SIG-M5 treated with dmso at 0.1 percent for 504 hours (cell line): ENCODE results near the gene BHLHE40.

Experiments used
- DNase-seq: peaks from one replicate; lab custom pipeline; 2025; ENCODE audit not compliant: unreplicated experiment; lab: John Stamatoyannopoulos, UW

The BHLHE40 gene

GRCh38 chr3:4982773-4983738 lies 3.8 kb downstream of the BHLHE40 start:
- DNase-seq = no peak

- DNase-seq = peak; percentile 96
Observed at GRCh38 chr3:4983739-4984510, 4.7 kb downstream of the BHLHE40 start.

- DNase-seq = no peak
Observed at GRCh38 chr3:4984511-4984864, 5.3 kb downstream of the BHLHE40 start.

- DNase-seq = no peak
Observed at GRCh38 chr3:4985330-4986174, 6.3 kb downstream of the BHLHE40 start.

GRCh38 chr3:4986175-4986781 lies 7.0 kb downstream of the BHLHE40 start:
- DNase-seq = peak; percentile 67

- DNase-seq = peak; percentile 82
Observed at GRCh38 chr3:4986782-4987537, 7.7 kb downstream of the BHLHE40 start.

- no peak for DNase-seq
Observed at GRCh38 chr3:4987538-4988296, 8.5 kb downstream of the BHLHE40 start.

GRCh38 chr3:4988983-4989834 lies 10.0 kb downstream of the BHLHE40 start:
- no peak for DNase-seq

- peak; percentile 70 for DNase-seq
Observed at GRCh38 chr3:4990069-4990468, 10.8 kb downstream of the BHLHE40 start.

GRCh38 chr3:4992118-4992517 lies 12.9 kb downstream of the BHLHE40 start:
- no peak for DNase-seq

GRCh38 chr3:4993276-4994143 lies 14.3 kb downstream of the BHLHE40 start:
- no peak for DNase-seq

GRCh38 chr3:4994144-4994730 lies 15.0 kb downstream of the BHLHE40 start:
- no peak for DNase-seq

GRCh38 chr3:4994823-4995499 lies 15.7 kb downstream of the BHLHE40 start:
- DNase-seq = no peak

- no peak for DNase-seq
Observed at GRCh38 chr3:4995500-4996053, 16.3 kb downstream of the BHLHE40 start.

GRCh38 chr3:4996223-4996765 lies 17.1 kb downstream of the BHLHE40 start:
- no peak for DNase-seq

- DNase-seq = no peak
Observed at GRCh38 chr3:4996771-4997291, 17.6 kb downstream of the BHLHE40 start.
